ENCODE results near the gene EGR4.

EGR4 gene

DNA sequence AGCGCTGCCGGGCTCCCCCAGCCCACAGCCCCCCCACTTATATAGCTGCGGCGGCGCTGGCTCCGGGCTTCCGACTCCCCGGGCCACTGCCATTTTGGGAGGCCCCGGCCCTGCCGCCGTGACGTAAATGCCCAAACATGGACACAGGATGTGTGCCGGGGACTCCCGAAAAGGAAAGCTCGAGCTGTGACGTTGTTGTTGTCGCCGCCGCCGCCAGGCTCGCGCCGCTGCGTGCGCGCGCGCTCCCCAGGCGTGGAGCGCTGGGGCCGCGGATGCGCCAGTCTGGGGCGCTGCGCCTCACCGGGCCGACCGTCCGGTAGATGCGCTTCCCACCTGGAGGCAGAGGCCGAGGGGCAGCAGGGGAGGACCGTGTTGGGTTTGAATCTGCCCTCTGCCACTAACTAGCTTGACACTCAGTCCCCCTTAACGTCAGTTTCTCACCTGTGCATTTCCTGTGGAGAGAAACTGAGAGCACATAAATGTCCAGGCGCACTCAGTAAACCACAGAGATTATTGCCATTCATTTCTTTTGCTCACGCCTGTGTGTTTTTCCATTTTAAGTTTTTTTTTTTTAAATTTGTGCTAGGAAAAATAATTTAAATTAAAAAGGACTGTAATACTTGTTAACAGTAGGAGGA lies at the start of gene EGR4:
TSS of gene EGR4 (minus strand) at position 15 of the 638 bp plus-strand sequence. CDS start 231 bp downstream, outside the sequence.
- H3K4me1 ChIP-seq (ENCODE audit: control insufficient read depth in 1 of 2, insufficient read depth in 2 of 2, low read length in 2 of 2): peaks cover 0 to 3% of the 10 kb centered on the region in 2 donors

DNA sequence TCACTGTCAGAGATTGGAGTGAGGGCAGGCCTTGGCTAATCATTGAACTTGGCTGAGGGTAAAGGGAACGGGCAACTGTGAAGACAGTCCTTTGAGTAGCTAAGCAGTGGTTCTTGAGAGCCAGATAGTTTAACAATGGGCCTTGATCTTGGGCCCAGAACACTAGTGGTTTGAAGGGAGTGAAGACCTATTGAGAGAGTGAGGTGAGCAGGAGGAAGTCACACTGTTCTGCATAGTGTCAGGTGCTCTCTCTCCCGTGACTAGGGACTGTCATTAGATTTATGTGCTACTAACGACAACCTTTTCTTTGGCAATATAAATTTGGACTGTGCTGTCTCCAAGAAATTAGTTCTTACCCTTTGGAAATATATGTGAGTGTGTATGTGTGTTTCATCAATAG lies 47.7 kb upstream of the EGR4 start:
- peaks cover 0 to 3% of the 10 kb centered on the region in 2 donors for H3K27me3 ChIP-seq (ENCODE audit: control insufficient read depth in 1 of 2, insufficient read depth in 2 of 2, low read length in 2 of 2)
- H3K9ac ChIP-seq (ENCODE audit: low read depth in 1 of 2, low read length in 2 of 2): no peak overlapping the region

More for the DNA sequence above, at the start of gene EGR4:
- Histone ChIP-seq H3K9ac (ENCODE audit: low read depth in 1 of 2, low read length in 2 of 2) (no peak within 1 kb of the TSS), H3K27me3 (ENCODE audit: control insufficient read depth in 1 of 2, insufficient read depth in 2 of 2, low read length in 2 of 2) (peaks cover 52 to 79% of the 10 kb centered on the region in 2 donors), H3K4me3 (ENCODE audit: low read depth in 1 of 2, low read length in 2 of 2) (peak within 1 kb of the TSS; percentile 58 to 68), H3K27ac (ENCODE audit: low read depth, low read length) (no peak within 1 kb of the TSS), H3K36me3 (ENCODE audit: control insufficient read depth in 1 of 2, insufficient read depth in 2 of 2, low read length in 2 of 2) (no peaks in the 10 kb centered on the region), H3K9me3 (ENCODE audit: control insufficient read depth in 1 of 2, low read length in 2 of 2) (no peaks in the 10 kb centered on the region)

DNA sequence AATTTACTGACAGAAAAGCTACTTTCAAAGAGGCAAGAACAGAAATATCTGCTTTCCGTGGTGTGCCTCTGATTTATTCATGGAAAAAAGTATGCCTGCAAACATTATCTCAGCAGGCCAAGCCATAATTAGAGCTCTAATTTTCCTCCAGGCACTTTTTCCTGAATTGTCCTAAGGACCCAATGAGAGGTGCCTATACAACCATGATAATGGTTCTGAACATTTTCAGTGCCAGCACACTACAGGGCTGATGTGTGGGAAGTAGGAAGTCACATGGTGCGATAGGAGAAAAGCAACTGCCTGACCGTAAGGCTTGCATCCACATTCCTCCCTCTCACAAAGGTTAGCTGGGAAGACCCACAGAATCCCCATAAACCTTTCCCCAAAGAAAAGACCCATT lies 45.9 kb upstream of the EGR4 start:
- Histone ChIP-seq H3K4me3 (ENCODE audit: low read depth in 1 of 2, low read length in 2 of 2) (no peak overlapping the region), H3K4me1 (ENCODE audit: control insufficient read depth in 1 of 2, insufficient read depth in 2 of 2, low read length in 2 of 2) (no peaks in the 10 kb centered on the region)

More for the DNA sequence above, 47.7 kb upstream of the EGR4 start:
- H3K4me3 ChIP-seq (ENCODE audit: low read depth in 1 of 2, low read length in 2 of 2): no peak overlapping the region
- H3K9me3 ChIP-seq (ENCODE audit: control insufficient read depth in 1 of 2, low read length in 2 of 2): no peaks in the 10 kb centered on the region
- H3K27ac ChIP-seq (ENCODE audit: low read depth, low read length): no peak overlapping the region
- no peaks in the 10 kb centered on the region for H3K4me1 ChIP-seq (ENCODE audit: control insufficient read depth in 1 of 2, insufficient read depth in 2 of 2, low read length in 2 of 2)
- H3K36me3 ChIP-seq (ENCODE audit: control insufficient read depth in 1 of 2, insufficient read depth in 2 of 2, low read length in 2 of 2): no peaks in the 10 kb centered on the region

GRCh38 chr2:73337828-73338227 lies 44.5 kb upstream of the EGR4 start:
- Histone ChIP-seq H3K9ac (ENCODE audit: low read depth in 1 of 2, low read length in 2 of 2) (no peak overlapping the region), H3K9me3 (ENCODE audit: control insufficient read depth in 1 of 2, low read length in 2 of 2) (no peaks in the 10 kb centered on the region), H3K4me3 (ENCODE audit: low read depth in 1 of 2, low read length in 2 of 2) (no peak overlapping the region), H3K36me3 (ENCODE audit: control insufficient read depth in 1 of 2, insufficient read depth in 2 of 2, low read length in 2 of 2) (no peaks in the 10 kb centered on the region), H3K27me3 (ENCODE audit: control insufficient read depth in 1 of 2, insufficient read depth in 2 of 2, low read length in 2 of 2) (no peaks in the 10 kb centered on the region), H3K4me1 (ENCODE audit: control insufficient read depth in 1 of 2, insufficient read depth in 2 of 2, low read length in 2 of 2) (no peaks in the 10 kb centered on the region), H3K27ac (ENCODE audit: low read depth, low read length) (no peak overlapping the region)

More for the DNA sequence above, 45.9 kb upstream of the EGR4 start:
- H3K27me3 ChIP-seq (ENCODE audit: control insufficient read depth in 1 of 2, insufficient read depth in 2 of 2, low read length in 2 of 2): peaks cover 0 to 3% of the 10 kb centered on the region in 2 donors
- H3K9ac ChIP-seq (ENCODE audit: low read depth in 1 of 2, low read length in 2 of 2): no peak overlapping the region
- no peaks in the 10 kb centered on the region for H3K9me3 ChIP-seq (ENCODE audit: control insufficient read depth in 1 of 2, low read length in 2 of 2)
- no peaks in the 10 kb centered on the region for H3K36me3 ChIP-seq (ENCODE audit: control insufficient read depth in 1 of 2, insufficient read depth in 2 of 2, low read length in 2 of 2)
- no peak overlapping the region for H3K27ac ChIP-seq (ENCODE audit: low read depth, low read length)

DNA sequence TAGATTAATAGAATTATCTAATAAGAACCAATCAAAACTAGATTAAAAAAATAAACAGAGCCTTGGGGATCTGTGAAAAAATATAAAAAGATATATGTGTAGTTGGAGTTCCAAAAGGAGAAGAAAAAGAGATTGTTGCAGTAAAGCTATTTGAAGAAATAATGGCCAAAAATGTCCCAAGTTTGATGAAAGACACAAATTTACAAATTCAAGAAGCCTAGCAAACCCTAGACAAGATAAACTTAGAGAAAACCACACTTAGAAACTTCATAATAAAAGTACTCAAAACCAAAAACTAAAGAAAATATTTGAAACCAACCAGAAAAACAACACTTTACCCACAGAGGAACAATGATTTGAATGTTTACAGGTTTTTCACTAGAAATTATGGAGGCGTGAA lies 41.3 kb upstream of the EGR4 start:
- Histone ChIP-seq H3K36me3 (ENCODE audit: control insufficient read depth in 1 of 2, insufficient read depth in 2 of 2, low read length in 2 of 2) (no peaks in the 10 kb centered on the region), H3K4me3 (ENCODE audit: low read depth in 1 of 2, low read length in 2 of 2) (no peak overlapping the region), H3K4me1 (ENCODE audit: control insufficient read depth in 1 of 2, insufficient read depth in 2 of 2, low read length in 2 of 2) (no peaks in the 10 kb centered on the region), H3K27me3 (ENCODE audit: control insufficient read depth in 1 of 2, insufficient read depth in 2 of 2, low read length in 2 of 2) (no peaks in the 10 kb centered on the region), H3K9me3 (ENCODE audit: control insufficient read depth in 1 of 2, low read length in 2 of 2) (no peaks in the 10 kb centered on the region), H3K9ac (ENCODE audit: low read depth in 1 of 2, low read length in 2 of 2) (no peak overlapping the region), H3K27ac (ENCODE audit: low read depth, low read length) (no peak overlapping the region)

DNA sequence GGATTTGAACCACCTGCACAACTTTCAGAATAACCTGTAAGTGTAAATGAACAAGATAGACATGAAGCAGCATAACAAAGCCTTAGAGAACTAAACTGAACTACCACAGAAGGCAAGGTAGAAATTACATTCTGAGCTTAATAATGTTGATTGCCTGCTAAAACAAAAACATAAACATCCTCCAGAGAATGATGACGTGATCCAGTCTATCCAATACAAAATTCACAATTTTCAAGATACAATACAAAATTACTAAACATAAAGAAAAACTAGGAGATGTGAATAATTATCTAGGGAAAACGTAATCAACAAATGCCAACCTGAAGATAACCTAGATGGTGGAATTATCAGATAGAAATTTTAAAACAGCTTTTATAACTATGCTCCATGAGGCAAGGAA lies 40.7 kb upstream of the EGR4 start:
- H3K36me3 ChIP-seq (ENCODE audit: control insufficient read depth in 1 of 2, insufficient read depth in 2 of 2, low read length in 2 of 2): no peaks in the 10 kb centered on the region
- no peaks in the 10 kb centered on the region for H3K9me3 ChIP-seq (ENCODE audit: control insufficient read depth in 1 of 2, low read length in 2 of 2)
- no peak overlapping the region for H3K27ac ChIP-seq (ENCODE audit: low read depth, low read length)
- no peak overlapping the region for H3K4me3 ChIP-seq (ENCODE audit: low read depth in 1 of 2, low read length in 2 of 2)
- no peak overlapping the region for H3K9ac ChIP-seq (ENCODE audit: low read depth in 1 of 2, low read length in 2 of 2)
- H3K27me3 ChIP-seq (ENCODE audit: control insufficient read depth in 1 of 2, insufficient read depth in 2 of 2, low read length in 2 of 2): no peaks in the 10 kb centered on the region
- no peaks in the 10 kb centered on the region for H3K4me1 ChIP-seq (ENCODE audit: control insufficient read depth in 1 of 2, insufficient read depth in 2 of 2, low read length in 2 of 2)

GRCh38 chr2:73333564-73333963 lies 40.2 kb upstream of the EGR4 start:
- H3K27me3 ChIP-seq (ENCODE audit: control insufficient read depth in 1 of 2, insufficient read depth in 2 of 2, low read length in 2 of 2): no peaks in the 10 kb centered on the region
- H3K4me1 ChIP-seq (ENCODE audit: control insufficient read depth in 1 of 2, insufficient read depth in 2 of 2, low read length in 2 of 2): no peaks in the 10 kb centered on the region
- H3K36me3 ChIP-seq (ENCODE audit: control insufficient read depth in 1 of 2, insufficient read depth in 2 of 2, low read length in 2 of 2): no peaks in the 10 kb centered on the region
- H3K9me3 ChIP-seq (ENCODE audit: control insufficient read depth in 1 of 2, low read length in 2 of 2): no peaks in the 10 kb centered on the region
- H3K9ac ChIP-seq (ENCODE audit: low read depth in 1 of 2, low read length in 2 of 2): no peak overlapping the region
- H3K4me3 ChIP-seq (ENCODE audit: low read depth in 1 of 2, low read length in 2 of 2): no peak overlapping the region
- no peak overlapping the region for H3K27ac ChIP-seq (ENCODE audit: low read depth, low read length)

GRCh38 chr2:73324126-73324725 lies 30.9 kb upstream of the EGR4 start:
- no peak overlapping the region for H3K9ac ChIP-seq (ENCODE audit: low read depth in 1 of 2, low read length in 2 of 2)
- no peaks in the 10 kb centered on the region for H3K9me3 ChIP-seq (ENCODE audit: control insufficient read depth in 1 of 2, low read length in 2 of 2)
- no peak overlapping the region for H3K4me3 ChIP-seq (ENCODE audit: low read depth in 1 of 2, low read length in 2 of 2)
- no peaks in the 10 kb centered on the region for H3K4me1 ChIP-seq (ENCODE audit: control insufficient read depth in 1 of 2, insufficient read depth in 2 of 2, low read length in 2 of 2)
- no peaks in the 10 kb centered on the region for H3K36me3 ChIP-seq (ENCODE audit: control insufficient read depth in 1 of 2, insufficient read depth in 2 of 2, low read length in 2 of 2)
- no peak overlapping the region for H3K27ac ChIP-seq (ENCODE audit: low read depth, low read length)
- H3K27me3 ChIP-seq (ENCODE audit: control insufficient read depth in 1 of 2, insufficient read depth in 2 of 2, low read length in 2 of 2): no peaks in the 10 kb centered on the region

DNA sequence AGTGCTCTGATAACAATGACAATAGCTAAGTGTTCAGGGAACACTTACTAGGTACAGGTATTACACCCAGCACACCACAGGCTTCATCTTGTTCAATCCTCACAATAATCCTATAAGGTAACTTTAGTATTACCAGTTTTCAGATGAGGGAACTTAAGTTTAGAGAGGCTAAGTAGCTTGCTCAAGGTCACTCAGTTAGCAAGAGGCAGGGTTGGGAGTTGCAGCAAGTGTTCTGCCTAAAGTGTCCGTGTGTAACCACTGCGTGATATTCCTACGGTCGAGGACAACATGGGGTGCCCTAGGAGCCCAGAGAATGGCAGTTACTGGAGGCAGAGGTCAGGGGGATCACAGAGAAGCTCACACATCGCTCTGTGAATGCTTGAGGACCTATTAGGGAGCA lies 30.2 kb upstream of the EGR4 start:
- no peak overlapping the region for H3K9ac ChIP-seq (ENCODE audit: low read depth in 1 of 2, low read length in 2 of 2)

GRCh38 chr2:73314441-73314840 lies 21.1 kb upstream of the EGR4 start:
- Histone ChIP-seq H3K4me3 (ENCODE audit: low read depth in 1 of 2, low read length in 2 of 2) (no peak overlapping the region), H3K9ac (ENCODE audit: low read depth in 1 of 2, low read length in 2 of 2) (no peak overlapping the region), H3K27ac (ENCODE audit: low read depth, low read length) (no peak overlapping the region), H3K27me3 (ENCODE audit: control insufficient read depth in 1 of 2, insufficient read depth in 2 of 2, low read length in 2 of 2) (peaks cover 0 to 3% of the 10 kb centered on the region in 2 donors), H3K36me3 (ENCODE audit: control insufficient read depth in 1 of 2, insufficient read depth in 2 of 2, low read length in 2 of 2) (no peaks in the 10 kb centered on the region), H3K4me1 (ENCODE audit: control insufficient read depth in 1 of 2, insufficient read depth in 2 of 2, low read length in 2 of 2) (no peaks in the 10 kb centered on the region), H3K9me3 (ENCODE audit: control insufficient read depth in 1 of 2, low read length in 2 of 2) (no peaks in the 10 kb centered on the region)

More for the DNA sequence above, 30.2 kb upstream of the EGR4 start:
- H3K4me1 ChIP-seq (ENCODE audit: control insufficient read depth in 1 of 2, insufficient read depth in 2 of 2, low read length in 2 of 2): no peaks in the 10 kb centered on the region
- H3K27me3 ChIP-seq (ENCODE audit: control insufficient read depth in 1 of 2, insufficient read depth in 2 of 2, low read length in 2 of 2): no peaks in the 10 kb centered on the region
- no peaks in the 10 kb centered on the region for H3K36me3 ChIP-seq (ENCODE audit: control insufficient read depth in 1 of 2, insufficient read depth in 2 of 2, low read length in 2 of 2)
- H3K27ac ChIP-seq (ENCODE audit: low read depth, low read length): no peak overlapping the region
- H3K4me3 ChIP-seq (ENCODE audit: low read depth in 1 of 2, low read length in 2 of 2): no peak overlapping the region
- no peaks in the 10 kb centered on the region for H3K9me3 ChIP-seq (ENCODE audit: control insufficient read depth in 1 of 2, low read length in 2 of 2)
